ENCODE results near the gene RPL3.

DNA sequence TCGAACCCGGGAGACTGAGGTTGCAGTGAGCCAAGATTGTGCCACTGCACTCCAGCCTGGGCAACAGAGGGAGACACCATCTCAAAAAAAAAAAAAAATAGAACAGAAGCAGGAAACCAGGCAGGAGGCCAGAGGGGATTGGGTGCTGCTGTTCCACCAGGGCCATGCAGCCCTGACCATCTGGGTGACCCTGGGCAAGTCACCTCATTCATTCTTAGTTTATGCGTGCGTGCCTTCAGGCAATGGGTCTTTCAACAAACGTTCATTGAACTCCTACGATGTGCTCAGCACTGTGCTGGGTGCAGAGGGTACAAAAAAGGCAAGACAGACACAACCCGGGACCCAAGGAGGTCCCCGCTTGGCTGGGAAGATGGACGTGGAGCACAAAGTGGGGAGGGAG is 18.3 kb downstream of the RPL3 start:
- TF ChIP-seq, protein P1, sequence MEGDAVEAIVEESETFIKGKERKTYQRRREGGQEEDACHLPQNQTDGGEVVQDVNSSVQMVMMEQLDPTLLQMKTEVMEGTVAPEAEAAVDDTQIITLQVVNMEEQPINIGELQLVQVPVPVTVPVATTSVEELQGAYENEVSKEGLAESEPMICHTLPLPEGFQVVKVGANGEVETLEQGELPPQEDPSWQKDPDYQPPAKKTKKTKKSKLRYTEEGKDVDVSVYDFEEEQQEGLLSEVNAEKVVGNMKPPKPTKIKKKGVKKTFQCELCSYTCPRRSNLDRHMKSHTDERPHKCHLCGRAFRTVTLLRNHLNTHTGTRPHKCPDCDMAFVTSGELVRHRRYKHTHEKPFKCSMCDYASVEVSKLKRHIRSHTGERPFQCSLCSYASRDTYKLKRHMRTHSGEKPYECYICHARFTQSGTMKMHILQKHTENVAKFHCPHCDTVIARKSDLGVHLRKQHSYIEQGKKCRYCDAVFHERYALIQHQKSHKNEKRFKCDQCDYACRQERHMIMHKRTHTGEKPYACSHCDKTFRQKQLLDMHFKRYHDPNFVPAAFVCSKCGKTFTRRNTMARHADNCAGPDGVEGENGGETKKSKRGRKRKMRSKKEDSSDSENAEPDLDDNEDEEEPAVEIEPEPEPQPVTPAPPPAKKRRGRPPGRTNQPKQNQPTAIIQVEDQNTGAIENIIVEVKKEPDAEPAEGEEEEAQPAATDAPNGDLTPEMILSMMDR (IDR thresholded peaks at IDR 0.05; ENCODE audit: poor library complexity, severe bottlenecking), result no peak
- TF ChIP-seq POLR2AphosphoS5 (IDR thresholded peaks at IDR 0.05) (no peak), TAF1 (IDR thresholded peaks at IDR 0.05; ENCODE audit: low read depth) (no peak), RAD21 (conservative IDR thresholded peaks at IDR 0.05) (no peak), SMC3 (conservative IDR thresholded peaks at IDR 0.05; ENCODE audit: poor library complexity) (no peak), EP300 (conservative IDR thresholded peaks at IDR 0.05; ENCODE audit: poor library complexity, severe bottlenecking) (no peak), MXI1 (conservative IDR thresholded peaks at IDR 0.05; ENCODE audit: poor library complexity, severe bottlenecking) (no peak)
